ENCODE results near the gene PIGZ.

Gene PIGZ

DNA sequence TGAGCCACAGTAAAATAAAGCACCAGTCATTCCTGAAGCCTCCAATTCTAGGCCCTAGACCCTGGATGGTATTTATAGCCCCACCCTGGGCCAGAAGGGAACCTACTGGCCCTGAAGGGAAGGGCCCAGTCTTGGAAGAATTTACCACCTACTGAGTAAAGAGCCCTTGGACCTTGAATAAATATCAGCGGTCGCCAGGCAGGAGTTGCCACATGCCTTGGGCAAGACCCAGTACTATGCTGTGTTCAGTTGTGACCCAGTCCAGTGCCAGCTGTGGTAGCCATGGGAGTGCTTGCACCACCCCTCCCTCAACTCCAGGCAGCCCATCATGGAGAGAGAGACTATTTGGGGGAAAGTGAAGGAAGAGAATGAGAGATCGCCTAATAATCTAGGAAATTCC is 53.3 kb downstream of the PIGZ start:
- no peak for ATAC-seq (replicated peaks)
- Mint-ChIP-seq H3K36me3 (peaks cover 40 to 60% of the 10 kb centered on the region in 2 donors), H3K4me3 (no peak overlapping the region), H3K27me3 (no peaks in the 10 kb centered on the region), H3K27ac (no peak overlapping the region), H3K4me1 (peaks cover 3 to 13% of the 10 kb centered on the region in 2 donors), H3K9me3 (peaks cover 5 to 7% of the 10 kb centered on the region in 2 donors)
- no peak for DNase-seq

DNA sequence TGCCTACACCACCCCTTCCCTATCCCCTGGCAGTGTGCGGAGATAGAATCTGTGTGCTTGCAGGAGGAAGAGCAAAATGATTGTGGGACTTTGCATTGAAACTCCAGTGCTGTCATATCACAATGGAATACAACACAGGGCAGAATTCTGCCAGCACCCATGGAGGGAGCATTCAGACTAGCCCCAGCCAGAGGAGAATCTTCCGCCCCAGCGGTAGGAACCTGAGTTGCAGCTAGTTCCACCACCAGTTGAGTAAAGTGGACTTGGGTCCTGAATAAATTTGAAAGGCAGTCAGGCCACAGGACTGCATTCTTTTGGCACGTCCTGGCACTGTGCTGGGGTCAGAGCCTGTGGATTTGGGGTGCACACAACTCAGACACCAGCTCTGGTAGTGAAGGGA is 53.8 kb downstream of the PIGZ start:
- peaks cover 2 to 8% of the 10 kb centered on the region in 2 donors for H3K4me1 Mint-ChIP-seq
- no peak overlapping the region for H3K27ac Mint-ChIP-seq
- peaks cover 40 to 61% of the 10 kb centered on the region in 2 donors for H3K36me3 Mint-ChIP-seq
- DNase-seq (no peak), ATAC-seq (replicated peaks) (no peak)
- H3K9me3 Mint-ChIP-seq: peaks cover 5 to 7% of the 10 kb centered on the region in 2 donors
- no peaks in the 10 kb centered on the region for H3K27me3 Mint-ChIP-seq
- H3K4me3 Mint-ChIP-seq: no peak overlapping the region

DNA sequence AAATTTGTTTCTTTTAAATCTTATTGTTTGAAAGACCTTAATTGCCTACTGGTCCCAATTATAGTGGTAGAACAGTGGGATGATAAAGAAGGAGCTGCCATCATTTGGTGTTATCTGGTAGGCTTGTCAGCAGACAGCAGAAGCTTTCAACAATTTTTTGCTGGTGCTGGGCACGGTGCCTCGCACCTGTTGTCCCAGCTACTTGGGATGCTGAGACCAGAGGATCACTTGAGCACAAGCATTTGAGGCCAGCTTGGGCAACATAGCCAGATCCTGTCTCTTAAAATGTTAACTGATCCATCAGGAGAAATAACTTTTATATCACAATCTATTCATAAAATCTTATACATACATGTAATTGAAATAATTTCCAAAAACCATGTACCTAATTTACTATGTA is 64.9 kb downstream of the PIGZ start:
- H3K27me3 Mint-ChIP-seq: no peaks in the 10 kb centered on the region
- no peaks in the 10 kb centered on the region for H3K4me1 Mint-ChIP-seq
- peaks cover 40 to 53% of the 10 kb centered on the region in 2 donors for H3K36me3 Mint-ChIP-seq
- DNase-seq (no peak), ATAC-seq (replicated peaks) (no peak)
- H3K4me3 Mint-ChIP-seq: no peak overlapping the region
- H3K27ac Mint-ChIP-seq: no peak overlapping the region
- no peaks in the 10 kb centered on the region for H3K9me3 Mint-ChIP-seq

DNA sequence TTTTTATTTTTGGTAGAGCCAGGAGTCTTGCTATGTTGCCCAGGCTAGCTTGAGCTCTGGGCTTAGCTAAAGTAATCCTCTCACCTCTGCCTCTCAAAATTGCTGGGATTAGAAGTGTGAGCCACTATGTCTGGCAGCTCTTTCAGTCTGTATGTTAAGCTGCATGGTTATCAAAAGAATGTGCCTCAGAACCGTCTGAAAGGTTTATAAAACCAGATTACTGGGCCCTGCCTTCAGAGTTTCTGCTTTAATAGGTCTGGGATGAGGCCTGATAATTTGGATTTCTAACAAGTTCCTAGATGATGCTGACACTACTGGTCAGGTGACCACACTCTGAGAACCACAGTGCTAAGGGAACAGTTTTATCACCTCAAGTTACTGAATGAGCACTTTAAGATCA is 66.3 kb downstream of the PIGZ start:
- Mint-ChIP-seq H3K4me1 (no peaks in the 10 kb centered on the region), H3K27ac (no peak overlapping the region), H3K27me3 (no peaks in the 10 kb centered on the region), H3K36me3 (peaks cover 32 to 45% of the 10 kb centered on the region in 2 donors), H3K4me3 (no peak overlapping the region), H3K9me3 (no peaks in the 10 kb centered on the region)
- no peak for ATAC-seq (replicated peaks)
- no peak for DNase-seq

DNA sequence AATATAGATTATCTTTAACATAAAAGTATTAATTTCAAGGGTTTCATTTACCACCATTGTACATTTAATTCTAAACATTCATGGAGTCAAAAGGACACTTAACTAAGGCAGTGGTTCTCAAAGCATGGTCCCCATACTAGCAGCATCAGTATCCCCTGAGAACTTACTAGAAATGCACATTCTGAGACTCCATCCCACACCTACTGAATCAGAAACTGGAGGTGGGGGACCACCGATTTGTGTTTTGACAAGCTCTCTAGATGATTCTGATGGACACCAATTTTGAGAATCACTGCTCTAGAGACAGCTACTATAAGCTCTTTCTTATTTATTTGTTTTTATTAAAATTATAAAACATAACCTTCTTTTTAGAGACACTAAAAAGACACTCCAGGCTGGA is 66.9 kb downstream of the PIGZ start:
- H3K36me3 Mint-ChIP-seq: peaks cover 27 to 43% of the 10 kb centered on the region in 2 donors
- no peak for ATAC-seq (replicated peaks)
- H3K27ac Mint-ChIP-seq: no peak overlapping the region
- no peaks in the 10 kb centered on the region for H3K4me1 Mint-ChIP-seq
- H3K27me3 Mint-ChIP-seq: no peaks in the 10 kb centered on the region
- H3K9me3 Mint-ChIP-seq: no peaks in the 10 kb centered on the region
- DNase-seq: no peak
- H3K4me3 Mint-ChIP-seq: no peak overlapping the region
